Stimulated activated naive CD8-positive, alpha-beta T cell treated with anti-CD3 and anti-CD28 coated beads, Interleukin-15, Interleukin-2, amounts not matched to agents 100 U/mL and 50 U/mL, for 24 hours (primary cell): ENCODE measurements around the gene KIF20B.
"Not testable (repeated sequence)": the region's sequence is repeated elsewhere in the genome, so short reads cannot be mapped to it uniquely, and the experiment has no call there.

Experiments used
- ATAC-seq: fragments of 150-1000 bp; cut with Tn5 transposase; one replicate; pipeline ENCODE4 v1.10.0; 2021
- DNase-seq: peaks from one replicate; pipeline ENCODE4 v3.0.0; 2021

Gene KIF20B

DNA sequence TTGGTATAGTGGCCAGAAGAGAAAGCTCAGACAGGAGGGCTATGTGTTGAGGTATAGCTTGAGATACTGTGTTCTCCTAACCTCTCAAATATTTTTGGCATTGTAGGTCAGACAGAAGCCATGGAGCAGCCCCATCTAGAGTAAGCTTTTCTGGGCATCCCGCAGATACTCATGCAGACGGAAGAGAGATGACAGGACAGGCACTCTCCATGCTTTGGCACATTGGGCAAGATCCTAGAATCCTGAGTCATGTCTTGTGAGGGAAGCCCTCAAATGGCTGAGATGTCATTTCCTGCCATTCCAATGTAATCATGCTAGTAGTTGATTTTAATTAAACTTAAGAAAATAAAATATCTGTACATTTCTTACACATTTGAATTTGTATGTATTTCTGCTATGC, 16.8 kb upstream of the KIF20B start:
- no peak for DNase-seq
- no peak for ATAC-seq

DNA sequence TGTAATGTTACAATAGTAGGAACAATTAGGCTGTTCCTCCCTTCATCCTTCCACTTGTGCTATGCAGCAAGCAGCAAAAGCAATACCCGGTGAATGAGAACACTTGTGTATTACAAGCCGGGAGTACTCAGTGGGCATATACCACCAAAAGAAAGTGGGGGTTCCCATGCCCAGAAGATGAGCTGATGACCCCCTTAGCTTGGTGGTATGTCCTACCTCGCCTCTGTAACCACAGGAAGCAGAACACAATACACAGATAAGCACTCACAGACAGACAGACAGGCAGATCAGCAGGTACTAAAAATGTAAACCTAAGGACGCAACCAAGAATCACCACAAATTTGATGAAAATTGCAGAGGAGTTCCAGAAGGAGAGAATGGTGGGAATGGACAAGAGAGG, 15.5 kb upstream of the KIF20B start:
- no peak for DNase-seq
- ATAC-seq: no peak

DNA sequence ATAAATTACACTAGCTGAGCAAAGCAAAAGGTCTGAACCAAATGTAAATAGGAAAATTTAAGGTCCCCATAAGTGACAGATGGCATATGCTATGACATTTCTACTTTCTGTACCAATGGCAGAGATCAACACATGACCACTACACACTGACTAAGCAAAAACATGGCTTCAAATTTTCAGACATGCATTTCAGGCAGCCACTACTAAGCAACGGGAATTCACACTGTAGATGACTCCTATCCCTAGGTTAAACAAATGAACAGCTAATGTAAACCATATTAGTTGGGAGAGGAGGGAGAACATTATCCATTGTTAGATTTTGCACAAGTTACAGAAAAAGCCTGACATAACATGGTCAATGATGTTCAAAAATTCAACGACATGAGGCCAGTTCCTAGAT, 11.4 kb upstream of the KIF20B start:
- ATAC-seq: no peak
- no peak for DNase-seq

GRCh38 chr10:89692416-89692815, 9.0 kb upstream of the KIF20B start:
- DNase-seq (no peak), ATAC-seq (no peak)

DNA sequence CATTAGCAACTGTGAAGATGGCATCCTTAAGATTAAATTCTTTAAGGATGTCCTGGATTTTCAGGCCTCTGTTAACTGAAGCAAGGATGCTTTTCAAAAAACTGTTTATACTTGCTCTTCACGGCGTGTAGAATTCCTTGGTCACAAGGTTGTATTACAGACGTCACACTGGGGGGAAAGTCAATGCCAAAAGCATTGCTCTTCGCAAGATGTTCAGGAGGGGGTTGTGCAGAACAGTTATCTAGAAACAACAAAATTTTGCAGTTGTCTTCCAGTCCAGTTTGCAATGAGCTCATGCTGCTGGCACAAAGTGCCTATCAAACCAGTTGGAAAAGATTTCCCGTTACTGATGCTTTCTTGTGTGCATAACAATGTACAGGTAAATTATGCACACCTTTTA, 8.2 kb upstream of the KIF20B start:
- no peak for ATAC-seq
- DNase-seq: no peak

DNA sequence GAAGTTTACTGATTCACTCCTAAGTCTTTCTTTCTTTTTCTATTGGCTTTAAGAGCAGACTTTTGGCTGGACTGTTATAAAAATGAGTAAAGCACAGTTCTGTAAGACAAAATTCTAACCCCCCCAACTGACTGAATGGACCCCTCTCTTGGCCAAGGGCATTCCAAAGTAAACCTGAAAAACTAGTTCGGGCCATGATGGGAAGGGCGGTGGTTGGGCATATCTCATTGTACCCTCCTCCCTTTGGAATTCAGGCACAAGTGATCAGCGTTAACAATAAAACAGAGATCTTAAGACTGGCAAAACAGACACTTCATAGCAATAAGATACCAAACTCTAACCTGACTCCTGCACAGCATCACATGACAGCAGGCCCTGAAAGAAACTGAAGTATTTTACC, 6.1 kb upstream of the KIF20B start:
- DNase-seq (no peak), ATAC-seq (no peak)

- DNase-seq (no peak), ATAC-seq (no peak)
Observed at GRCh38 chr10:89697946-89698345, 3.4 kb upstream of the KIF20B start.

- DNase-seq (no peak), ATAC-seq (no peak)
Observed at GRCh38 chr10:89699581-89700064, 1.8 kb upstream of the KIF20B start.

DNA sequence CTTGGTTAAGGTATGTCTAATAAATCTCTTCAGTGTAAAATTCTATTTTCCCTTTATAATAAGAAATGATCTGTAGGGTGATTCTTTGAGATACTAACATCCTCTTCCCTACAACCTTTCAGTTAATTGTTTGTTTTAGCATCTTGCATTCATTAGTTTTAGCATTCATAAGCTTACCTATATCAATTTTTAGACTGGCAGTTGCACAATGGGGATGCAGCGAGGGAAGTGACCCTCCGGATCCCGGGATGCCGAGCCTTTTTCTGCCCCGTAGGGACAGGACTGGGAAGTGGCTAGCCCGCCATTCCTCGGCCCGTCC, 508 bp upstream of the KIF20B start:
- ATAC-seq (no peak), DNase-seq (no peak)

GRCh38 chr10:89702121-89702480, 711 bp downstream of the KIF20B start:
- DNase-seq (peak; percentile 25), ATAC-seq (peak; percentile 24)

DNA sequence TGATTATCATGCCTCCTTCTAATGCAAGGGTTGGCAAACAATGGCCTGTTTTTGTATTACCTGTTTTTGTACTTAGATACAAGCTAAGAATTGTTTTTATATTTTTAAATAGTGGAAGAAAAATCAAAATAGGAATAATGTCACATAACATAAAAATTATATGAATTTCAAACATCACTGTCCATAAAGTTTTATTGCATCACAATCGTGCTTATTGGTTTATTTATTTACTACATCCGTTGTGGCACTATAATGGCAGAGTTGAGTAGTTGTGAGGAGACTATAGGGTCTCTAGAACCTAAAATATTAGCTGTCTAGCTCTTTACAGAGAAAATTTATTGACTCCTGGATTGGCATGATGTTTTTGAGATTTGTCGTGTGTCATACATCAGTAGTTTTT, 4.1 kb downstream of the KIF20B start:
- no peak for ATAC-seq

GRCh38 chr10:89706011-89706410, 4.6 kb downstream of the KIF20B start:
- ATAC-seq: no peak
- no peak for DNase-seq

More for the DNA sequence above, 4.1 kb downstream of the KIF20B start:
- DNase-seq: no peak

GRCh38 chr10:89707372-89707771, 6.0 kb downstream of the KIF20B start:
- DNase-seq (no peak), ATAC-seq (no peak)

DNA sequence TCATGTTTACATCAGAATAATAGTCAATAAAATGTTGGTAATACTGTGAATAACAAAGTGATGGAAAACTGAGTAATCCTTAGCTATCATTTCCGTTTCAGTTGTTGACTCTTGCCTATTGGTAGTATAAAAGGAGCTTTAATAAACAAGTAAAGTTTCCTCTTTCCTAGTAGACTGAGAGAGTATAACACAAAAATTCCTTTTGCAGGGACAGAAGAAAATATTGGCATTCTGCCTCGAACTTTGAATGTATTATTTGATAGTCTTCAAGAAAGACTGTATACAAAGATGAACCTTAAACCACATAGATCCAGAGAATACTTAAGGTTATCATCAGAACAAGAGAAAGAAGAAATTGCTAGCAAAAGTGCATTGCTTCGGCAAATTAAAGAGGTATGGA, 9.4 kb downstream of the KIF20B start:
- DNase-seq: no peak
- ATAC-seq: no peak

- no peak for ATAC-seq
- no peak for DNase-seq
Observed at GRCh38 chr10:89734616-89735015, 33.2 kb downstream of the KIF20B start.

DNA sequence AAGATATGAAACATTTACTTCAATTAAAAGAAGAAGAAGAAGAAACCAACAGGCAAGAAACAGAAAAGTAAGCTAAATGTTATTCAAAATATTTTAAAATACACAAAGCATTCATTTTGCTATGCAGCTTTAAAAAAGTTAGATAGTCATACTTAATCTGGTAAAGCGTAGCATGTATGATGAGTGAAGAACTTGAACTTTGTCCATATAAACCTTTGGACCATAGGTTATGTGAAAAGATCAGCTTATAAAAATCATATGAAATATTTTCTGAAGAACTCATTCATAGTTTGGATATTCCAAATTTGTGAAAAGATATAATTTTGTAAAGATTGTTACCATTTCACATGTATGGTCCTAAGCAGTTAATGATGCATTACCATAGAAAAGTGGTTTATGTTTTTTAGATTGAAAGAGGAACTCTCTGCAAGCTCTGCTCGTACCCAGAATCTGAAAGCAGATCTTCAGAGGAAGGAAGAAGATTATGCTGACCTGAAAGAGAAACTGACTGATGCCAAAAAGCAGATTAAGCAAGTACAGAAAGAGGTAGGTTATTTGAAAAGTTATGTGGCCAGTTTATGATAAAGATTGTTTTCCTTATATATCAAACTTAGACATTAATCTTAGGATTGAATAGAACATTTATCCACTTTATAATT, 37.3 kb downstream of the KIF20B start:
- no peak for DNase-seq
- ATAC-seq: no peak

DNA sequence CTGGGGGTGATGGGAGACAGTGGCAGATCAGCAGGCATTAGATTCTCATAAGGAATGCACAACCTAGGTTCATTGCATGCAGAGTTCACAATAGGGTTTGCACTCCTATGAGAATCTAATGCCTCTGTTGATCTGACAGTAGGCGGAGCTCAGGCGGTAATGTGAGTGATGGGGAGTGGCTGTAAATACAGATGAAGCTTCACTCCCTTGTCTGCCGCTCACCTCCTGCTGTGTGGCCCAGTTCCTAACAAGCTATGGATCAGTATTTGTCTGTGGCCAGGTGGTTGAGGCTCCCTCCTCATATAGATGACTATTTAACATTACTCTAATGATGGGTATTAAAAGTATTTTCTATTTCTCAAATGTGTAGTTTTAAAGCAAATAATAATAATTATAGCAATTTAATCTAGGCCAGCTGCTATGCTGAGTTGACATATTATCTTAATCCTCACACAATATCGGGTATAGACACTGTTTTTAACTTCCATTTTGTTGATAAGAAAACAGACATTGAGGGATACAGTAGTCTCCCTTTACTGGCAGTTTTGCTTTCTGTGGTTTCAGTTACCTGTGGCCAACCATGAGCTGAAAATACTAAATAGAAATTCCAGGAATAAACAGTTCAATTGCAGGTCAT, 39.9 kb downstream of the KIF20B start:
- ATAC-seq (no peak), DNase-seq (no peak)

DNA sequence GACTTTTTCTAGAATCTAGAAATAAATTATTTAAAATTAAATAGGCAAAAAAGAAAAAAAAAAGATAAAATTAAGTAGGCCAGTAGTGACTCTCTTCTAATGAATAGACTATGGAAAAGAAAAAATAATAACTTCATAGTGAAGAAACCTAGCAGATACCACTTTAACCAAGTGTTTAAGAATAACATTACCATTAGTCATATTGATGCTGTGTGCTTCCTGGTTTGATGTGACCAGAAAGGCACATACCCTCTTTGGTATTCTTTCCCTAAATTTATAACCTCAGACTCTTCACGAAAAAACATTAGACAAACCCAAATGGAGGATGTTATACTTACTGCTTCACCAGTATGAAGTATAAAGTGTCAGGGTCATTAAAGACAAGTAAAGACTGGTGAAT, 42.6 kb downstream of the KIF20B start:
- no peak for DNase-seq
- ATAC-seq: no peak

DNA sequence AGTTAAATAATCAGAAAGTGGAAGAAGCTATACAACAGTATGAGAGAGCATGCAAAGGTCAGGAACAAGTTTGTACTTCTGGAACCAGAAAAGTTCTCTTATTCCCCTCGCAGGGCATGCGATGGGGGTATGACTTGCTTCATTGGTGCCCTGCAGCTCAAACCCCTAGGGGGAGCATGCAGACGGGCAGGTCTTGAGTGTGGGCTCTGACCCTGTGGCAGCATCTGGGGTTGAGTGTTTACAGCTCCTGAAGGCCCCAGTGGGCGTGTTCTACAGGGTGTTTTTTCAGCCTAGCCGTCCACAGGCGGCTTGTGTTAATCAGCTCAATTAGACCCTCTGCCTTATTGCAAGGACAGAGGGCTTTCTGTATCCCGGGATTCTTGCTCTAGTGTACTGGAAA, 44.5 kb downstream of the KIF20B start:
- ATAC-seq: no peak
- DNase-seq: no peak

GRCh38 chr10:89750441-89750840, 49.1 kb downstream of the KIF20B start:
- DNase-seq: no peak
- ATAC-seq: no peak

- no peak for DNase-seq
- no peak for ATAC-seq
Observed at GRCh38 chr10:89755374-89755773, 54.0 kb downstream of the KIF20B start.

- ATAC-seq (no peak), DNase-seq (no peak)
Observed at GRCh38 chr10:89759531-89759930, 58.1 kb downstream of the KIF20B start.

- not testable (repeated sequence) for DNase-seq, ATAC-seq
Observed at GRCh38 chr10:89763671-89764070, 62.3 kb downstream of the KIF20B start.

GRCh38 chr10:89771684-89772083, 70.3 kb downstream of the KIF20B start:
- DNase-seq (no peak), ATAC-seq (no peak)
